IMR-90 (cell line): ENCODE data around the gene KIF3B. TPM values are rescaled to one million over a fixed set of nuclear protein-coding genes. Genes with fewer than 3 reads are reported as not detected.

Source experiments
- ATAC-seq: fragments of 200-7000 bp; cut with Tn5 transposase; 2 replicates; pipeline ENCODE4 v1.9.1; 2020; ENCODE audit warnings: low read depth, mild to moderate bottlenecking, moderate library complexity
- BruUV-seq: library from RNA; stranded (reverse); fragments of 400-500 nt; replicated peaks from 2 replicates; lab custom pipeline; 2021; lab: Mats Ljungman, UMichigan
- CTCF ChIA-PET: fragments of 300-600 bp; formaldehyde crosslinking; extraction: SDS; loops from one replicate; lab custom pipeline; 2021; ENCODE audit warnings: antibody characterized with exemption; lab: Yijun Ruan, JAX
- POLR2A ChIA-PET: fragments of 300-600 bp; sonication (Branson Sonifier 250); formaldehyde crosslinking; loops from one replicate; lab custom pipeline; 2022; ENCODE audit warnings: antibody characterized with exemption; ENCODE audit not compliant: unreplicated experiment; lab: Charles Lee
- DNase-seq: peaks from one replicate; pipeline ENCODE4 v3.0.0; 2013
- H2AFZ ChIP-seq: replicated peaks from 2 replicates; pipeline ENCODE3; 2013; ENCODE audit warnings: low read length, mild to moderate bottlenecking; ENCODE audit not compliant: poor library complexity
- H2AK5ac ChIP-seq: 2 replicates; pipeline ENCODE4 v1.6.1; 2013; ENCODE audit warnings: low read depth, low read length, inconsistent platforms
- H2AK9ac ChIP-seq: replicated peaks from 2 replicates; pipeline ENCODE3; 2013; ENCODE audit warnings: mild to moderate bottlenecking, low read depth, low read length, moderate library complexity; ENCODE audit not compliant: poor library complexity
- H2BK120ac ChIP-seq: 2 replicates; pipeline ENCODE4 v1.6.1; 2013; ENCODE audit warnings: low read depth, low read length, inconsistent platforms
- H2BK15ac ChIP-seq: 3 replicates; pipeline ENCODE4 v1.6.1; 2013; ENCODE audit warnings: low read depth, low read length, inconsistent platforms
- H2BK20ac ChIP-seq: 2 replicates; pipeline ENCODE4 v1.6.1; 2013; ENCODE audit warnings: low read depth, mild to moderate bottlenecking, inconsistent platforms, low read length, moderate library complexity
- H2BK5ac ChIP-seq: 2 replicates; pipeline ENCODE4 v1.6.1; 2013; ENCODE audit warnings: mild to moderate bottlenecking, low read depth, low read length, inconsistent platforms; ENCODE audit not compliant: poor library complexity, severe bottlenecking
- H3K14ac ChIP-seq: replicated peaks from 2 replicates; pipeline ENCODE4 v1.6.1; 2013; ENCODE audit warnings: low read depth, low read length, inconsistent platforms
- H3K18ac ChIP-seq: 2 replicates; pipeline ENCODE4 v1.6.1; 2013; ENCODE audit warnings: low read depth, low read length, control low read depth
- H3K23ac ChIP-seq: 2 replicates; pipeline ENCODE4 v1.6.1; 2013; ENCODE audit warnings: low read depth, low read length, inconsistent platforms
- H3K27ac ChIP-seq: 2 replicates; pipeline ENCODE4 v1.5.1; 2013; ENCODE audit warnings: mild to moderate bottlenecking, control low read depth, low read length; ENCODE audit not compliant: insufficient read depth
- H3K27me3 ChIP-seq: 2 replicates; pipeline ENCODE4 v1.6.1; 2013; ENCODE audit warnings: low read length; ENCODE audit not compliant: control insufficient read depth, insufficient read depth
- H3K36me3 ChIP-seq: 2 replicates; pipeline ENCODE4 v1.6.1; 2013; ENCODE audit warnings: low read length, mixed read lengths; ENCODE audit not compliant: control insufficient read depth, insufficient read depth
- H3K4ac ChIP-seq: 2 replicates; pipeline ENCODE4 v1.6.1; 2013; ENCODE audit warnings: low read depth, low read length, inconsistent platforms
- H3K4me1 ChIP-seq: 2 replicates; pipeline ENCODE4 v1.6.1; 2013; ENCODE audit warnings: low read length, mixed read lengths; ENCODE audit not compliant: control insufficient read depth, insufficient read depth
- H3K4me2 ChIP-seq: 2 replicates; pipeline ENCODE4 v1.6.1; 2013; ENCODE audit warnings: low read depth, mild to moderate bottlenecking, control low read depth, low read length, moderate library complexity
- H3K4me3 ChIP-seq: 2 replicates; pipeline ENCODE4 v1.5.1; 2013; ENCODE audit warnings: low read depth, mild to moderate bottlenecking, control low read depth, low read length, moderate library complexity; ENCODE audit not compliant: insufficient read depth
- H3K56ac ChIP-seq: 2 replicates; pipeline ENCODE4 v1.6.1; 2013; ENCODE audit warnings: low read length, inconsistent platforms; ENCODE audit not compliant: insufficient read depth; ENCODE audit errors: extremely low read depth
- H3K79me1 ChIP-seq, 2 experiments: 2 replicates each; pipeline ENCODE4 v1.6.1; 2013; ENCODE audit warnings: low read length in 2 of 2, inconsistent platforms in 1 of 2, low read depth in 1 of 2
- H3K9ac ChIP-seq: 2 replicates; pipeline ENCODE4 v1.6.1; 2013; ENCODE audit warnings: low read depth, low read length, control low read depth
- H3K9me1 ChIP-seq: 2 replicates; pipeline ENCODE4 v1.6.1; 2013; ENCODE audit warnings: low read length, inconsistent platforms; ENCODE audit not compliant: insufficient read depth
- H3K9me3 ChIP-seq: 2 replicates; pipeline ENCODE4 v1.6.1; 2013; ENCODE audit warnings: low read length; ENCODE audit not compliant: control insufficient read depth, insufficient read depth
- H4K20me1 ChIP-seq: 2 replicates; pipeline ENCODE4 v1.6.1; 2013; ENCODE audit warnings: low read length, inconsistent platforms; ENCODE audit not compliant: insufficient read depth
- H4K5ac ChIP-seq: 2 replicates; pipeline ENCODE4 v1.6.1; 2013; ENCODE audit warnings: mild to moderate bottlenecking, low read depth, low read length, control low read depth
- H4K8ac ChIP-seq, 2 experiments: 2 replicates each; pipeline ENCODE4 v1.6.1; 2013; ENCODE audit warnings: low read depth in 2 of 2, low read length in 2 of 2, control low read depth in 1 of 2, inconsistent platforms in 1 of 2
- H4K91ac ChIP-seq: 2 replicates; pipeline ENCODE4 v1.6.1; 2013; ENCODE audit warnings: low read depth, low read length, inconsistent platforms; ENCODE audit not compliant: insufficient read depth
- BHLHE40 ChIP-seq: fragments of 150-350 bp; IDR thresholded peaks from 2 replicates; pipeline ENCODE4 v1.6.1; 2016; ENCODE audit warnings: mild to moderate bottlenecking, low read depth, low read length
- CEBPB ChIP-seq: IDR thresholded peaks from 2 replicates; pipeline ENCODE4 v1.6.1; 2012; ENCODE audit warnings: low read depth, low read length, improper control_type of control experiment
- CHD1 ChIP-seq: IDR thresholded peaks from 2 replicates; pipeline ENCODE4 v1.6.1; 2012; ENCODE audit warnings: low read depth, low read length, improper control_type of control experiment
- ELK1 ChIP-seq: fragments of 150-350 bp; IDR thresholded peaks from 2 replicates; pipeline ENCODE4 v1.6.1; 2016; ENCODE audit warnings: low read depth, mild to moderate bottlenecking, low read length, moderate library complexity, borderline replicate concordance
- FOS ChIP-seq: fragments of 150-350 bp; IDR thresholded peaks from 2 replicates; pipeline ENCODE4 v1.6.1; 2016; ENCODE audit warnings: low read depth, low read length
- MAFK ChIP-seq: IDR thresholded peaks from 2 replicates; pipeline ENCODE4 v1.6.1; 2012; ENCODE audit warnings: low read depth, low read length, improper control_type of control experiment
- MAZ ChIP-seq: IDR thresholded peaks from 2 replicates; pipeline ENCODE4 v1.6.1; 2012; ENCODE audit warnings: low read depth, mild to moderate bottlenecking, low read length, improper control_type of control experiment, moderate library complexity, borderline replicate concordance
- MXI1 ChIP-seq: IDR thresholded peaks from 2 replicates; pipeline ENCODE4 v1.6.1; 2012; ENCODE audit warnings: low read depth, mild to moderate bottlenecking, low read length, moderate library complexity, borderline replicate concordance
- NFE2L2 ChIP-seq: fragments of 150-350 bp; IDR thresholded peaks from 2 replicates; pipeline ENCODE4 v1.6.1; 2016; ENCODE audit warnings: low read depth, mild to moderate bottlenecking, low read length
- POLR2A ChIP-seq: IDR thresholded peaks from 2 replicates; pipeline ENCODE4 v1.6.1; 2012; ENCODE audit warnings: mild to moderate bottlenecking, low read depth, low read length
- RAD21 ChIP-seq: IDR thresholded peaks from 2 replicates; pipeline ENCODE4 v1.6.1; 2012; ENCODE audit warnings: low read length, improper control_type of control experiment
- RCOR1 ChIP-seq: IDR thresholded peaks from 2 replicates; pipeline ENCODE4 v1.6.1; 2012; ENCODE audit warnings: mild to moderate bottlenecking, low read length, improper control_type of control experiment; ENCODE audit not compliant: insufficient replicate concordance
- RFX5 ChIP-seq: IDR thresholded peaks from 2 replicates; pipeline ENCODE4 v1.8.0; 2012; ENCODE audit warnings: low read depth, mild to moderate bottlenecking, low read length, moderate library complexity
- SMC3 ChIP-seq: fragments of 150-350 bp; IDR thresholded peaks from 2 replicates; pipeline ENCODE4 v1.6.1; 2016; ENCODE audit warnings: low read depth, mild to moderate bottlenecking, antibody characterized with exemption, low read length, moderate library complexity
- USF2 ChIP-seq: fragments of 150-350 bp; IDR thresholded peaks from 2 replicates; pipeline ENCODE4 v1.6.1; 2017; ENCODE audit warnings: mild to moderate bottlenecking, antibody characterized with exemption, low read length, low read depth
- WGBS, 2 experiments: methylation state at CpG; one replicate each; pipeline versions ENCODE4 v1.1.5 to v1.1.7; 2013; ENCODE audit warnings: missing lambda C conversion rate in 2 of 2; ENCODE audit not compliant: insufficient read length in 1 of 2; ENCODE audit errors: extremely low coverage in 2 of 2; 5-methylcytosine and 5-hydroxymethylcytosine counted together
- dilution Hi-C: fragments of 300-500 bp; cut with HindIII; formaldehyde crosslinking; loops from one replicate; pipeline ENCODE4 v1.14.3; 2018; ENCODE audit warnings: low sequenced_read_pairs; ENCODE audit not compliant: unreplicated experiment
- in situ Hi-C: fragments of 300-500 bp; cut with MboI; formaldehyde crosslinking; loops from 3 replicates; pipeline ENCODE4 v1.14.3; 2019; ENCODE audit warnings: low sequenced_read_pairs, inconsistent platforms, mixed read lengths
- intact Hi-C: fragments of 100-400 bp; cut with micrococcal nuclease; formaldehyde crosslinking; loops from 2 replicates; pipeline ENCODE4 v1.10.0; 2022
- polyA plus RNA-seq, 3 experiments: library from polyadenylated mRNA; depleted of rRNA; stranded (reverse); fragments of >200 nt; gene quantifications; 2 replicates each; pipeline ENCODE4 v1.2.3, GENCODE V29; 2012; ENCODE audit warnings: low replicate concordance in 1 of 3
- total RNA-seq: library from RNA; depleted of rRNA; stranded (reverse); fragments of >200 nt; gene quantifications from 2 replicates; pipeline ENCODE4 v1.2.3, GENCODE V29; 2012
- TF ChIP-seq, protein P1 (sequence below): conservative IDR thresholded peaks from 2 replicates; pipeline ENCODE4 v1.5.1; 2012; ENCODE audit warnings: mild to moderate bottlenecking, low read depth, low read length, improper control_type of control experiment

Gene KIF3B
- total and polyA plus RNA-seq, 2 of the 4 experiments (the other 2 are of a cell fraction): 17.1 to 28.1 TPM

DNA sequence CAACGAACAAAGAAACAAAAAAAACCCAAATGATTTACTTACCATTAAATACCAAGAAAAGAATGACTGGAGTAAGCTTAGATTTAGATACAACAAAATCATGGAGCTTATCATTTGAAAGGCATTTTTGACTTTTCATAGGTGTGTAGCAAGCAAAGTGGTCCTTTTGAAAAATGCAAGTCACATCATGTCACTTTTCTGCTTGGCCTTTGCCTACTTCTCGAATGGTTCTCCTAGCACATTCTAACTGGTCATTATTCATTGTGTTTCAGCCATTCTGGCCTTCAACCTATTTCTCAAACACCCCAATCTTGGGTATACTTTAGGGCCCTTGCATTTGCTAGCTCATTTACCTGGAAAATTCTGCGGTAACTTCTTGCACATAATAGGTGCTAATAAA lies 103.3 kb downstream of the KIF3B start:
- Histone ChIP-seq H3K27me3 (no peaks in the 10 kb centered on the region), H3K79me1 (peaks cover 28 to 69% of the 10 kb centered on the region in 2 experiments), H2AK5ac (no peak overlapping the region), H3K9ac (no peak overlapping the region), H2AK9ac (no peak overlapping the region), H3K18ac (no peak overlapping the region), H3K14ac (no peak overlapping the region), H2AFZ (no peak overlapping the region), H3K4me2 (no peak overlapping the region), H2BK15ac (no peak overlapping the region), H3K4me3 (no peak overlapping the region), H2BK5ac (no peak overlapping the region), H3K9me3 (no peaks in the 10 kb centered on the region), H4K20me1 (peaks cover 42% of the 10 kb centered on the region), H4K91ac (no peak overlapping the region), H3K36me3 (no peaks in the 10 kb centered on the region; the same call in none of the 2 replicates), H3K9me1 (peaks cover 9% of the 10 kb centered on the region), H3K56ac (no peak overlapping the region), H4K5ac (no peak overlapping the region), H3K4me1 (peaks cover 7% of the 10 kb centered on the region), H3K27ac (no peak overlapping the region), H2BK120ac (no peak overlapping the region), H3K23ac (no peak overlapping the region), H4K8ac (no peak overlapping the region), H2BK20ac (no peak overlapping the region), H3K4ac (no peak overlapping the region)
- dilution Hi-C loops (no loop called here), intact Hi-C loops (no loop called here), in situ Hi-C loops (no loop called here)
- ChIA-PET CTCF (interaction anchor here (0.6 kb wide), 1 partner anchor 113 kb away, joined by 3 read pairs; no protein-coding TSS in a partner anchor), POLR2A (no interaction called here)
- TSS peak; percentile 9 for BruUV-seq
- ATAC-seq (no peak), DNase-seq (no peak)
- TF ChIP-seq CEBPB (no peak), RCOR1 (no peak), SMC3 (no peak), BHLHE40 (no peak), CHD1 (no peak), MXI1 (no peak), FOS (no peak), RAD21 (no peak), MAFK (no peak), ELK1 (no peak), POLR2A (no peak), NFE2L2 (no peak), USF2 (no peak), MAZ (no peak), RFX5 (no peak)
- TF ChIP-seq, protein P1, sequence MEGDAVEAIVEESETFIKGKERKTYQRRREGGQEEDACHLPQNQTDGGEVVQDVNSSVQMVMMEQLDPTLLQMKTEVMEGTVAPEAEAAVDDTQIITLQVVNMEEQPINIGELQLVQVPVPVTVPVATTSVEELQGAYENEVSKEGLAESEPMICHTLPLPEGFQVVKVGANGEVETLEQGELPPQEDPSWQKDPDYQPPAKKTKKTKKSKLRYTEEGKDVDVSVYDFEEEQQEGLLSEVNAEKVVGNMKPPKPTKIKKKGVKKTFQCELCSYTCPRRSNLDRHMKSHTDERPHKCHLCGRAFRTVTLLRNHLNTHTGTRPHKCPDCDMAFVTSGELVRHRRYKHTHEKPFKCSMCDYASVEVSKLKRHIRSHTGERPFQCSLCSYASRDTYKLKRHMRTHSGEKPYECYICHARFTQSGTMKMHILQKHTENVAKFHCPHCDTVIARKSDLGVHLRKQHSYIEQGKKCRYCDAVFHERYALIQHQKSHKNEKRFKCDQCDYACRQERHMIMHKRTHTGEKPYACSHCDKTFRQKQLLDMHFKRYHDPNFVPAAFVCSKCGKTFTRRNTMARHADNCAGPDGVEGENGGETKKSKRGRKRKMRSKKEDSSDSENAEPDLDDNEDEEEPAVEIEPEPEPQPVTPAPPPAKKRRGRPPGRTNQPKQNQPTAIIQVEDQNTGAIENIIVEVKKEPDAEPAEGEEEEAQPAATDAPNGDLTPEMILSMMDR: no peak
- WGBS, 2 experiments: 88% methylated on average over 1 of the region's 3 CpGs; no CpG with 5 or more reads in 1 of the 2 experiments
